ENCODE results near the gene MED4. TPM values are rescaled to one million over a fixed set of nuclear protein-coding genes. Genes with fewer than 3 reads are reported as not detected.

The MED4 gene
- total RNA-seq, 1 experiment from 2014 or later, result 50.6 TPM

GRCh38 chr13:48086272-48086671, 8.6 kb downstream of the MED4 start:
- no peak for DNase-seq
- H3K4me2 ChIP-seq (ENCODE audit: insufficient read depth, insufficient read length, low read length), result no peak overlapping the region
- no CpG with 5 or more reads among the region's 2 CpGs for WGBS (ENCODE audit: extremely low coverage, insufficient read length, low lambda C conversion rate)
- no peak overlapping the region for H3K18ac ChIP-seq (ENCODE audit: insufficient read length, low read depth, low read length)
- no peak overlapping the region for H3K4ac ChIP-seq (ENCODE audit: low read depth, low read length)
- no peak for TF ChIP-seq CTCF (conservative IDR thresholded peaks at IDR 0.05)
- no peaks in the 10 kb centered on the region for H3K23me2 ChIP-seq (ENCODE audit: insufficient read length, low read depth, low read length, poor library complexity, severe bottlenecking)
- H2BK12ac ChIP-seq (ENCODE audit: insufficient read length, low read depth, low read length), result no peak overlapping the region
- no peak overlapping the region for H2BK15ac ChIP-seq (ENCODE audit: low read depth, low read length)
- no peaks in the 10 kb centered on the region for H4K20me1 ChIP-seq (ENCODE audit: control insufficient read depth, insufficient read depth, insufficient read length)
- peaks cover 3% of the 10 kb centered on the region for H3K79me1 ChIP-seq (ENCODE audit: insufficient read depth, low read depth, low read length, poor library complexity, severe bottlenecking)
- H3K79me2 ChIP-seq (ENCODE audit: insufficient read depth, low read length), result peaks cover 11% of the 10 kb centered on the region
- peak overlapping the region in 1 of 3 experiments; percentile 38; a peak in 1 of 7 replicates for H3K27ac Mint-ChIP-seq
- no peak overlapping the region for H3K27ac ChIP-seq (ENCODE audit: insufficient read length, low read depth, low read length)
- H3T11ph ChIP-seq (ENCODE audit: low read length), result no peak overlapping the region
- H2BK120ac ChIP-seq (ENCODE audit: low read depth, low read length, poor library complexity, severe bottlenecking), result no peak overlapping the region
- no peak overlapping the region for H3K23ac ChIP-seq (ENCODE audit: insufficient read length, low read depth, low read length)
- H3K36me3 Mint-ChIP-seq (ENCODE audit: insufficient read depth in 1 of 3, low read depth in 3 of 3), result peaks cover 14 to 36% (median 36%) of the 10 kb centered on the region in 3 experiments; a peak in 6 of 7 replicates
- no peak overlapping the region for H2BK20ac ChIP-seq (ENCODE audit: low read depth, low read length, poor library complexity, severe bottlenecking)
- H3K9me3 Mint-ChIP-seq, result no peaks in the 10 kb centered on the region
- no peak overlapping the region for H3K9ac ChIP-seq (ENCODE audit: extremely low read depth, insufficient read length, low read length)
- H3K14ac ChIP-seq (ENCODE audit: insufficient read depth, low read length), result no peak overlapping the region
- no peaks in the 10 kb centered on the region for H3K9me3 ChIP-seq (ENCODE audit: control insufficient read depth, low read depth, low read length)
- H4K5ac ChIP-seq (ENCODE audit: insufficient read length, low read depth, low read length), result no peak overlapping the region
- no peak overlapping the region for H2AK5ac ChIP-seq (ENCODE audit: insufficient read length, low read length)
- no peak overlapping the region for H2BK5ac ChIP-seq (ENCODE audit: insufficient read length, low read length)
- H4K8ac ChIP-seq (replicated peaks; ENCODE audit: insufficient read length, low read depth, low read length), result no peak overlapping the region
- H4K91ac ChIP-seq (ENCODE audit: insufficient read length, low read depth, low read length), result no peak overlapping the region
- no peak overlapping the region for H3K56ac ChIP-seq (ENCODE audit: insufficient read length, low read depth, low read length)
- no peak overlapping the region for H3K4me3 Mint-ChIP-seq
- no peaks in the 10 kb centered on the region for H3K4me1 ChIP-seq (ENCODE audit: insufficient read depth, low read length)
- H3K4me1 Mint-ChIP-seq, result no peaks in the 10 kb centered on the region
- H2AFZ ChIP-seq (ENCODE audit: low read length), result no peak overlapping the region
- H3K27me3 Mint-ChIP-seq (ENCODE audit: low read depth), result no peaks in the 10 kb centered on the region
- no peaks in the 10 kb centered on the region for H3K27me3 ChIP-seq (ENCODE audit: insufficient read depth, low read length)
